Measurements from ENCODE around the gene MYT1.

MYT1 gene

GRCh38 chr20:64271636-64272035 is 107.4 kb downstream of the MYT1 start:
- no peaks in the 10 kb centered on the region for H3K4me1 ChIP-seq
- H3K27me3 ChIP-seq: no peaks in the 10 kb centered on the region
- H3K36me3 ChIP-seq: peaks cover 25 to 44% (median 39%) of the 10 kb centered on the region in 3 donors
- H3K4me3 ChIP-seq: no peak overlapping the region
- no peak for DNase-seq
- no peak overlapping the region for H3K27ac ChIP-seq
- intact Hi-C loops (cut with DNase I; ENCODE audit: low total_unique reads): no loop called here
- no peaks in the 10 kb centered on the region for H3K9me3 ChIP-seq
- no peak for TF ChIP-seq CTCF (IDR thresholded peaks at IDR 0.05)

- H3K4me1 ChIP-seq: no peaks in the 10 kb centered on the region
- DNase-seq: no peak
- H3K4me3 ChIP-seq: no peak overlapping the region
- no peak for TF ChIP-seq CTCF (IDR thresholded peaks at IDR 0.05)
- H3K27me3 ChIP-seq: no peaks in the 10 kb centered on the region
- H3K27ac ChIP-seq: no peak overlapping the region
- no peaks in the 10 kb centered on the region for H3K9me3 ChIP-seq
- intact Hi-C loops (cut with DNase I; ENCODE audit: low total_unique reads): no loop called here
- H3K36me3 ChIP-seq: peaks cover 22 to 39% (median 35%) of the 10 kb centered on the region in 3 donors
Measured at GRCh38 chr20:64273109-64273508, 108.9 kb downstream of the MYT1 start.

- intact Hi-C loops (cut with DNase I; ENCODE audit: low total_unique reads): no loop called here
- Histone ChIP-seq H3K27ac (no peak overlapping the region), H3K27me3 (no peaks in the 10 kb centered on the region), H3K4me3 (no peak overlapping the region), H3K36me3 (peaks cover 17 to 26% (median 24%) of the 10 kb centered on the region in 3 donors), H3K9me3 (no peaks in the 10 kb centered on the region), H3K4me1 (no peaks in the 10 kb centered on the region)
- DNase-seq: no peak
- TF ChIP-seq CTCF (IDR thresholded peaks at IDR 0.05): no peak
Measured at GRCh38 chr20:64276817-64277216, 112.6 kb downstream of the MYT1 start.

- intact Hi-C loops (cut with DNase I; ENCODE audit: low total_unique reads): no loop called here
- H3K27ac ChIP-seq: no peak overlapping the region
- no peak for TF ChIP-seq CTCF (IDR thresholded peaks at IDR 0.05)
- no peak for DNase-seq
- H3K27me3 ChIP-seq: no peaks in the 10 kb centered on the region
- H3K4me1 ChIP-seq: no peaks in the 10 kb centered on the region
- no peaks in the 10 kb centered on the region for H3K9me3 ChIP-seq
- H3K4me3 ChIP-seq: no peak overlapping the region
- peaks cover 13 to 19% (median 15%) of the 10 kb centered on the region in 3 donors for H3K36me3 ChIP-seq
Measured at GRCh38 chr20:64277571-64278316, 113.5 kb downstream of the MYT1 start.

- H3K36me3 ChIP-seq: peaks cover 7 to 13% (median 9%) of the 10 kb centered on the region in 3 donors
- H3K27me3 ChIP-seq: no peaks in the 10 kb centered on the region
- H3K27ac ChIP-seq: no peak overlapping the region
- no peaks in the 10 kb centered on the region for H3K4me1 ChIP-seq
- H3K4me3 ChIP-seq: no peak overlapping the region
- H3K9me3 ChIP-seq: no peaks in the 10 kb centered on the region
- intact Hi-C loops (cut with DNase I; ENCODE audit: low total_unique reads): no loop called here
- no peak for TF ChIP-seq CTCF (IDR thresholded peaks at IDR 0.05)
- DNase-seq: no peak
Measured at GRCh38 chr20:64278317-64278681, 114.0 kb downstream of the MYT1 start.

Data from tibial artery (tissue), 4 donors.